B cell (primary cell): Measurements from ENCODE around the gene ARHGEF33. TPM values are rescaled to one million over a fixed set of nuclear protein-coding genes. Genes with fewer than 3 reads are reported as not detected.

Experiments
- ATAC-seq: fragments of 200-7000 bp; cut with Tn5 transposase; one replicate; pipeline ENCODE4 v1.10.0; 2021; ENCODE audit warnings: low read depth, mild to moderate bottlenecking, moderate number of reproducible peaks, moderate library complexity
- CTCF ChIA-PET: fragments of 350-600 bp; sonication (Branson Sonifier 250); formaldehyde crosslinking; loops from one replicate; lab custom pipeline; 2021; ENCODE audit warnings: antibody characterized with exemption, inconsistent platforms; lab: Charles Lee
- POLR2A ChIA-PET: fragments of 350-600 bp; sonication (Branson Sonifier 250); formaldehyde crosslinking; loops from one replicate; lab custom pipeline; 2021; ENCODE audit warnings: antibody characterized with exemption; lab: Charles Lee
- DNase-seq: peaks from one replicate; pipeline ENCODE4 v3.0.0; 2013
- H2AFZ ChIP-seq: 2 replicates; pipeline ENCODE4 v1.6.1; 2012; ENCODE audit warnings: mild to moderate bottlenecking, low read depth, low read length; ENCODE audit not compliant: insufficient read depth, poor library complexity, severe bottlenecking
- H3K27ac ChIP-seq, 2 donors: 1 replicate in 1 of 2; 2 replicates in 1 of 2; pipeline ENCODE4 v1.5.1; 2012 to 2013; ENCODE audit warnings: low read length in 2 of 2, mild to moderate bottlenecking in 2 of 2, moderate library complexity in 1 of 2
- H3K27me3 ChIP-seq, 4 experiments: fragments of 200-600 bp in 1 of 4; sonication (generic) in 1 of 4; replicated peaks in 1 of 4; 1 replicate in 2 of 4; 2 replicates in 2 of 4; pipeline versions ENCODE4 v1.6.1 to v1.7.0; 2013 to 2016; ENCODE audit warnings: low read length in 3 of 4, mild to moderate bottlenecking in 2 of 4, mixed read lengths in 1 of 4, moderate library complexity in 1 of 4; ENCODE audit not compliant: insufficient read depth in 4 of 4, control insufficient read depth in 3 of 4; ENCODE audit errors: control extremely low read depth in 1 of 4
- H3K36me3 ChIP-seq, 2 experiments: replicated peaks in 1 of 2; 1 replicate in 1 of 2; 2 replicates in 1 of 2; pipeline versions ENCODE4 v1.6.1 to v1.7.1; 2013; ENCODE audit warnings: low read length in 1 of 2; ENCODE audit not compliant: insufficient read depth in 2 of 2, control insufficient read depth in 1 of 2; ENCODE audit errors: control extremely low read depth in 1 of 2, extremely low read depth in 1 of 2
- H3K4me1 ChIP-seq, 2 donors: fragments of 200-600 bp in 1 of 2; sonication (generic) in 1 of 2; 1 replicate in 1 of 2; 2 replicates in 1 of 2; pipeline versions ENCODE4 v1.5.1 to v1.6.1; 2013 to 2017; ENCODE audit warnings: low read length in 2 of 2; ENCODE audit not compliant: control insufficient read depth in 2 of 2, insufficient read depth in 2 of 2
- H3K4me2 ChIP-seq: replicated peaks from 2 replicates; pipeline ENCODE3; 2012; ENCODE audit warnings: mild to moderate bottlenecking, low read depth, low read length; ENCODE audit not compliant: poor library complexity, severe bottlenecking
- H3K4me3 ChIP-seq, 5 experiments: fragments of 200-600 bp in 1 of 5; sonication (generic) in 1 of 5; 1 replicate in 3 of 5; 2 replicates in 2 of 5; pipeline versions ENCODE4 v1.5.1 to v1.7.0; 2011 to 2016; ENCODE audit warnings: low read length in 4 of 5, mild to moderate bottlenecking in 4 of 5, low read depth in 2 of 5, control low read depth in 1 of 5, moderate library complexity in 1 of 5; ENCODE audit not compliant: insufficient read depth in 1 of 5; ENCODE audit errors: control extremely low read depth in 1 of 5, extremely low read depth in 1 of 5
- H3K79me2 ChIP-seq: fragments of 200-600 bp; sonication (generic); one replicate; pipeline ENCODE4 v1.6.0; 2016; ENCODE audit warnings: low read length; ENCODE audit not compliant: control insufficient read depth, insufficient read depth
- H3K9ac ChIP-seq: fragments of 200-600 bp; sonication (generic); 2 replicates; pipeline ENCODE4 v1.6.1; 2017; ENCODE audit warnings: mild to moderate bottlenecking, low read length, moderate library complexity
- H3K9me3 ChIP-seq, 3 donors: one replicate each; pipeline versions ENCODE4 v1.6.1 to v1.7.1; 2013; ENCODE audit warnings: low read length in 2 of 3; ENCODE audit not compliant: control insufficient read depth in 2 of 3, insufficient read depth in 1 of 3; ENCODE audit errors: control extremely low read depth in 1 of 3
- H4K20me1 ChIP-seq: 2 replicates; pipeline ENCODE4 v1.6.0; 2012; ENCODE audit warnings: mild to moderate bottlenecking, low read length; ENCODE audit not compliant: insufficient read depth, control insufficient read depth, poor library complexity, severe bottlenecking
- H3K27ac Mint-ChIP-seq: one replicate; pipeline ENCODE4 v1.8.0; 2021; ENCODE audit warnings: mixed read lengths
- H3K27me3 Mint-ChIP-seq: one replicate; pipeline ENCODE4 v1.8.0; 2021; ENCODE audit warnings: mixed read lengths
- H3K4me1 Mint-ChIP-seq: one replicate; pipeline ENCODE4 v1.8.0; 2021; ENCODE audit warnings: mixed read lengths
- H3K4me3 Mint-ChIP-seq: one replicate; pipeline ENCODE4 v1.8.0; 2021; ENCODE audit warnings: mixed read lengths
- H3K9me3 Mint-ChIP-seq: one replicate; pipeline ENCODE4 v1.8.0; 2022; ENCODE audit warnings: mixed read lengths; ENCODE audit not compliant: insufficient read depth
- EZH2 ChIP-seq: IDR thresholded peaks from 2 replicates; pipeline ENCODE4 v1.6.1; 2012; ENCODE audit warnings: borderline replicate concordance, low read depth, mild to moderate bottlenecking, moderate library complexity, low read length; ENCODE audit not compliant: insufficient read depth, poor library complexity, severe bottlenecking
- WGBS: methylation state at CpG from one replicate; pipeline ENCODE4 v1.1.5; 2013; ENCODE audit warnings: missing lambda C conversion rate; ENCODE audit not compliant: insufficient coverage; 5-methylcytosine and 5-hydroxymethylcytosine counted together
- intact Hi-C: fragments of 100-400 bp; cut with micrococcal nuclease; formaldehyde crosslinking; loops from one replicate; pipeline ENCODE4 v1.10.0; 2022
- polyA plus RNA-seq: library from polyadenylated mRNA; depleted of rRNA; stranded (reverse); fragments of >200 nt; gene quantifications from 2 replicates; pipeline ENCODE4 v1.2.3, GENCODE V29; 2012
- total RNA-seq, 2 donors: library from RNA; stranded (reverse); fragments of 120-200 nt in 1 of 2; gene quantifications; 1 replicate in 1 of 2; 2 replicates in 1 of 2; pipeline versions ENCODE4 v1.2.3 to v1.2.4, GENCODE V29; 2013 to 2022
- TF ChIP-seq, protein P1 (sequence below): fragments of 200-600 bp; IDR thresholded peaks from one replicate; pipeline ENCODE4 v1.8.0; 2022; ENCODE audit warnings: antibody characterized with exemption, mild to moderate bottlenecking

The ARHGEF33 gene
- total and polyA plus RNA-seq, 2 donors (not counting 1 experiment from before 2014, with no cell fraction given): 0.04 to 0.20 TPM

DNA sequence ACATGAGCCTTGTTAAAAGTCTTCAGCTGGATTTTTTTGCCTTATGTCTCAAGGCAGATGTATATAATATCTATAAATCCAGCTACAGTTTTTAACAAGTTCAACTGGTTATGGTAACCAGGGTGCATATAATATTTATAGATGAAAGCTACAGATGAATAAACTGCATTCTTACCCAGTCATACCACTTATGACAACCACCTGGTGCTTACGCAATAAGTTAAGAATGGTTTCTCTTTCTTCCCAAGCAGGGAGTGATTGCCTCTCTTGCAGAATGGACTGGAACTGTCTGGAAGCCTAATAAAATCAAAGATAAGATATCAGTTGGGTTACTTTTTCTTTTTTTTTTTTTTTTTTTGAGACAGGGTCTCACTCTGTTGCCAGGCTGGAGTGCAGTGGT, 33.5 kb upstream of the ARHGEF33 start:
- Mint-ChIP-seq H3K27ac (no peak overlapping the region), H3K4me3 (no peak overlapping the region), H3K27me3 (no peaks in the 10 kb centered on the region), H3K4me1 (peaks cover 3% of the 10 kb centered on the region), H3K9me3 (no peaks in the 10 kb centered on the region)
- ATAC-seq (no peak), DNase-seq (no peak)
- Histone ChIP-seq H3K4me3 (no peak overlapping the region), H3K4me1 (no peaks in the 10 kb centered on the region), H3K9ac (no peak overlapping the region), H2AFZ (no peak overlapping the region), H3K27ac (no peak overlapping the region), H3K9me3 (no peaks in the 10 kb centered on the region), H3K4me2 (no peak overlapping the region), H3K36me3 (peaks cover 9 to 51% of the 10 kb centered on the region in 2 experiments), H3K79me2 (no peaks in the 10 kb centered on the region), H3K27me3 (no peaks in the 10 kb centered on the region), H4K20me1 (no peaks in the 10 kb centered on the region)
- TF ChIP-seq, protein P1, sequence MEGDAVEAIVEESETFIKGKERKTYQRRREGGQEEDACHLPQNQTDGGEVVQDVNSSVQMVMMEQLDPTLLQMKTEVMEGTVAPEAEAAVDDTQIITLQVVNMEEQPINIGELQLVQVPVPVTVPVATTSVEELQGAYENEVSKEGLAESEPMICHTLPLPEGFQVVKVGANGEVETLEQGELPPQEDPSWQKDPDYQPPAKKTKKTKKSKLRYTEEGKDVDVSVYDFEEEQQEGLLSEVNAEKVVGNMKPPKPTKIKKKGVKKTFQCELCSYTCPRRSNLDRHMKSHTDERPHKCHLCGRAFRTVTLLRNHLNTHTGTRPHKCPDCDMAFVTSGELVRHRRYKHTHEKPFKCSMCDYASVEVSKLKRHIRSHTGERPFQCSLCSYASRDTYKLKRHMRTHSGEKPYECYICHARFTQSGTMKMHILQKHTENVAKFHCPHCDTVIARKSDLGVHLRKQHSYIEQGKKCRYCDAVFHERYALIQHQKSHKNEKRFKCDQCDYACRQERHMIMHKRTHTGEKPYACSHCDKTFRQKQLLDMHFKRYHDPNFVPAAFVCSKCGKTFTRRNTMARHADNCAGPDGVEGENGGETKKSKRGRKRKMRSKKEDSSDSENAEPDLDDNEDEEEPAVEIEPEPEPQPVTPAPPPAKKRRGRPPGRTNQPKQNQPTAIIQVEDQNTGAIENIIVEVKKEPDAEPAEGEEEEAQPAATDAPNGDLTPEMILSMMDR: no peak
- TF ChIP-seq EZH2: no peak
- WGBS: no CpG with 5 or more reads among the region's 1 CpG
- CTCF ChIA-PET: no interaction called here
- POLR2A ChIA-PET: no interaction called here
- intact Hi-C loops: no loop called here

DNA sequence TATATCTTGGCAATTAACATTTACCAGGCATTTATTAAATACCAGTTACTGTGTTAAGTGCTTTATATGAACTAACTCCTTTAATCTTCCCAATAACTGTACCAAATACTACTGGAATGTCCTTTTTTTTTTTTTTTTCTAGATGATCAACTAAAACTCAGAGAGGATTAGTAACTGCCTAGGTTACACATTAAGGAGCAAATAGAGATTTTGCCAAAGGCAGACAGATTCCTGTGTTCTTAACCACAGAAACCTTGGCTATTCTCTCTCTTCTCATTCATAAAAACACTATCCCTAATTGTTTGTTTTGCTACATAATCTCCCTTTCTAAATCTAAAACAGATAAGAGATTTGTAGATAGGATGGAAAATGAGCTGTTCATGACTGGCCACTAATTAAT, 27.2 kb upstream of the ARHGEF33 start:
- TF ChIP-seq EZH2: no peak
- TF ChIP-seq, protein P1: no peak

More for the DNA sequence above, 27.2 kb upstream of the ARHGEF33 start:
- ChIA-PET CTCF (no interaction called here), POLR2A (no interaction called here)
- no peak overlapping the region for H3K27ac Mint-ChIP-seq
- Histone ChIP-seq H3K9me3 (no peaks in the 10 kb centered on the region), H3K4me2 (no peak overlapping the region), H3K4me3 (no peak overlapping the region), H3K9ac (no peak overlapping the region), H3K27ac (no peak overlapping the region), H3K4me1 (no peaks in the 10 kb centered on the region), H4K20me1 (no peaks in the 10 kb centered on the region), H3K79me2 (no peaks in the 10 kb centered on the region), H3K27me3 (no peaks in the 10 kb centered on the region), H3K36me3 (peaks cover 10 to 57% of the 10 kb centered on the region in 2 experiments), H2AFZ (no peak overlapping the region)
- no peaks in the 10 kb centered on the region for H3K9me3 Mint-ChIP-seq
- no peak overlapping the region for H3K4me3 Mint-ChIP-seq
- H3K4me1 Mint-ChIP-seq: no peaks in the 10 kb centered on the region
- no peak for DNase-seq
- intact Hi-C loops: no loop called here
- ATAC-seq: no peak
- no peaks in the 10 kb centered on the region for H3K27me3 Mint-ChIP-seq
